Gastroesophageal sphincter (tissue), 3 donors: ENCODE measurements around the gene COX5B.

ENCODE experiments used
- EP300 ChIP-seq: sonication (generic); formaldehyde crosslinking; IDR thresholded peaks from one replicate; pipeline ENCODE4 v1.6.1; 2017; ENCODE audit warnings: antibody characterized with exemption, mild to moderate bottlenecking
- POLR2A ChIP-seq, 2 donors: fragments of 450-650 bp; IDR thresholded peaks; one replicate each; pipeline ENCODE4 v1.6.1; 2017; ENCODE audit warnings: antibody characterized with exemption in 2 of 2, mild to moderate bottlenecking in 2 of 2, moderate library complexity in 1 of 2
- POLR2AphosphoS5 ChIP-seq: sonication (generic); formaldehyde crosslinking; IDR thresholded peaks from one replicate; pipeline ENCODE4 v1.6.1; 2017; ENCODE audit warnings: antibody characterized with exemption
- TF ChIP-seq, protein P1 (sequence below), 4 experiments: fragments of 200-600 bp in 2 of 4; fragments of 450-650 bp in 2 of 4; sonication (generic) in 1 of 4; IDR thresholded peaks; one replicate each; pipeline ENCODE4 v1.5.1; 2017 to 2019; ENCODE audit warnings: antibody characterized with exemption in 4 of 4, mild to moderate bottlenecking in 2 of 4, moderate library complexity in 2 of 4

GRCh38 chr2:97645112-97645694 is 659 bp upstream of the COX5B start:
- no peak for TF ChIP-seq POLR2A (IDR thresholded peaks at IDR 0.05)
- TF ChIP-seq, protein P1, sequence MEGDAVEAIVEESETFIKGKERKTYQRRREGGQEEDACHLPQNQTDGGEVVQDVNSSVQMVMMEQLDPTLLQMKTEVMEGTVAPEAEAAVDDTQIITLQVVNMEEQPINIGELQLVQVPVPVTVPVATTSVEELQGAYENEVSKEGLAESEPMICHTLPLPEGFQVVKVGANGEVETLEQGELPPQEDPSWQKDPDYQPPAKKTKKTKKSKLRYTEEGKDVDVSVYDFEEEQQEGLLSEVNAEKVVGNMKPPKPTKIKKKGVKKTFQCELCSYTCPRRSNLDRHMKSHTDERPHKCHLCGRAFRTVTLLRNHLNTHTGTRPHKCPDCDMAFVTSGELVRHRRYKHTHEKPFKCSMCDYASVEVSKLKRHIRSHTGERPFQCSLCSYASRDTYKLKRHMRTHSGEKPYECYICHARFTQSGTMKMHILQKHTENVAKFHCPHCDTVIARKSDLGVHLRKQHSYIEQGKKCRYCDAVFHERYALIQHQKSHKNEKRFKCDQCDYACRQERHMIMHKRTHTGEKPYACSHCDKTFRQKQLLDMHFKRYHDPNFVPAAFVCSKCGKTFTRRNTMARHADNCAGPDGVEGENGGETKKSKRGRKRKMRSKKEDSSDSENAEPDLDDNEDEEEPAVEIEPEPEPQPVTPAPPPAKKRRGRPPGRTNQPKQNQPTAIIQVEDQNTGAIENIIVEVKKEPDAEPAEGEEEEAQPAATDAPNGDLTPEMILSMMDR (IDR thresholded peaks at IDR 0.05) = no peak
- TF ChIP-seq POLR2AphosphoS5 = no peak
- no peak for TF ChIP-seq EP300
